Fibroblast of skin of right biceps (primary cell): ENCODE data around the gene SLIT3.

Experiments used
- DNase-seq: peaks from one replicate; pipeline ENCODE4 v3.0.0-alpha.2; 2013

SLIT3 gene

DNA sequence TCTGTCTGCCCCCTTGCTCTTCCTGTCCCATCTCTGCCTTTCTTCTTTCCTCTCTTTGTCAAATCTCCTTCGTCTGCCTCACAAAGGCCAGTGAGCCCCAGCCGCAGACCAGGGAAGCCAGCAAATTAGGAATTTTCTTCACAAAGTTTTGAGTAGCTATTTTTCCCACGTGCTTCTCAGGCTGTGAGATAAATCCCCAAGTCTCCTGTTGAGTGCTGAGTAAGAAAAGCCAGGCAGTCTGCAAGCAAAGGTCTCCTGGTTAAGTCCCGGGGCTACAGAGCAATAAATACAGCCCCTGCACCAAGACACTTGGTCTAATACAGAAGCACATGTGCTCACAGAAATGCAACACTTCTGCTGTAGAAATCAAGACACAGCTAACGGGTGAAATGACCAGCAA lies 284.9 kb downstream of the SLIT3 start:
- no peak for DNase-seq

DNA sequence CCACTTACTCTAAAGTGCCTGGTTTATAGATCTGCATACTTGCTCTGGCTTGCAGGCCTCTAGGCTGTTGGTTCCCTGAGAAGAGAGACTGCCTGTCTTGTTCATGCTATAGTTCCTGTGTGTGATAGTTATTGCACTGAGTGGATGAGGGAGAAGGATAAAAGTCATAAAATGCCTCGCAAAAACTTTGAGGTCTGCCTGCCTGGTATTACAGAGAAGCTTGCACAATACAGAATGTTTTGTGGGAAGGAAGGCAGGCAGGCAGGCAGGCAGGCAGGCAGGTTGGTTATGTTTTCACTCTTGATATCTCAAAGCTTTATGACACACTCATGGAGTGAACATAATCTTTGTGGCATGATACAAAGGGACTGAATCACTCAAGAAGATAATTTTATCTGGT lies 287.1 kb downstream of the SLIT3 start:
- DNase-seq = peak; percentile 15

DNA sequence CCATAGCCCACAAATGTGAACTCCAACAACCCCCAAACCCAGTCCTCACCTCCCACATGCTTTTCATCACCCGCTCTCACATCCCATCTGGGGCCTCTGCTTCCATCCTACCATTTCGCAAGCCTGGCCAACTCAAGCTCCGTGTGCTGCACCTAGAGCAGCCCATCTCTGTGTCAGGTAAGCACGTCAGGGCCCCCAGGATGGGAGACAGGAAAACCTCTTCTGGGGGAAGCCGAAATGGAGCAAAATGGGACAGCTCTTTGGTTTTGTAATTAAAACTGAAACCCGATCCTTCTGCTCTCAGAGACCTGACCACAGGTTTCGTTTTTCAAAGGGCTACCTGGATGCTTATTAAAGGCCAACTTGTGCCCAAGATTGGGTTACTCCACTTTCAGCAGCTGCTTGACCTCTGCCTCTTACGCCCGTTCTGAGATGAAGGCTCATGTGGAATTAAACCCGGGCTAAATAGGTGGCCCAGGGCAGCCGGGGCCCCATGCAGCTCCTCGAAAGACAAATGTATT lies 287.7 kb downstream of the SLIT3 start:
- no peak for DNase-seq

DNA sequence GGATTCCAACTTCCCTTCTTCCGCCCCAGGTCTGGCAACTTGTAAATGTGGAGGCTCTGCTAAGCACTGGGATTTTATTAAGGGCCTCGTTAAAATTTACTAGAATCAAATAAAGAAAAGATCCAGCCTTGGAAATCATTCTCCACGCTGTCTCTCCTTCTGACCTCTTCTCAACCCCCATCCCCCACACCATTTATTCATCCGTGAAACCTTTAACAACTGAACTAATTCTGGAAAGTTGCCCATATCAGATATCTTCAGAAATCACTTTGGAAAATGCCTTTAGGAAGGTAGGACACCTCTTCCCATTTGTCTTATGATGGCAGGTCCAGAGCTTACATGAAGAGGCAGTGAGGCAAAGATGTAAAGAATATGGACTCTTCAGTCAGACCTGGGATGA lies 288.5 kb downstream of the SLIT3 start:
- DNase-seq = no peak

DNA sequence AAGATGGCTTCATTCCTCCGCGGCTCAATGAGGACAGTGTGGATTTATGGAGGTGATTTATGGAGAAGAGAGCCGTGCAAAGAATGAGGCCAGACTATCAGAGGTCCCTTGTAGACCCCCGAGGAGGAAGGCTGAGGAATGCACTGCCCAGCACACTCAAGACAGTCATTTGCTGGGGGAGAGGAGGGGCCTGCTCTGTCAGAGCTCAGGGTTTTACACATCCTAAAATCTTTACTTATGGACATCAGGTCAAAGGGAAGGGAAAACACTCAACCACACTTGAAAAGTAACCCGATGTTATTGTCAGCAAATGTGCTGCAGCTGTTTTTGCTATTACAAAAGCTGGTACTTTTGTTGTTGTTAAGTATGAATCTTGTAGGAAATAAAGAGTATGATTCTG lies 289.5 kb downstream of the SLIT3 start:
- no peak for DNase-seq

DNA sequence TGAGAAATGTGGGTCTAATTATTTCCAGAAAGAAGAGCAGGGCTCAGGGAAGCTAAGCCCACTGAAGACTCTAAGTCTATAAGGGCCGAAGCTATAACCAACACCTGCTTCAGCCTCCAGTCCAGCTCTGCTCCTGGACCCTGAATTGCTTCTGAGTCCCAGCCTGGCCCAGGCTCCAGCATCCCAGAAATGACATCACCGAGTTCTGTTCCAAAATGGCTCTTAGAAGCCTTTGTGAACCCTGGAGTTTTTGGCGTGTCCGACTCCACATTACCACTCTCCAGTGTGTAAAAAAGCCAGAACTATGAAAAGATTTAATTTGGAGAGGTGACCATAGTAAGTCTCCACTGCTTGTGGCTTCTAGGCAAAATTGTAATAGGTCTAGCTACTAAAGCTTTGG lies 289.9 kb downstream of the SLIT3 start:
- DNase-seq = no peak

DNA sequence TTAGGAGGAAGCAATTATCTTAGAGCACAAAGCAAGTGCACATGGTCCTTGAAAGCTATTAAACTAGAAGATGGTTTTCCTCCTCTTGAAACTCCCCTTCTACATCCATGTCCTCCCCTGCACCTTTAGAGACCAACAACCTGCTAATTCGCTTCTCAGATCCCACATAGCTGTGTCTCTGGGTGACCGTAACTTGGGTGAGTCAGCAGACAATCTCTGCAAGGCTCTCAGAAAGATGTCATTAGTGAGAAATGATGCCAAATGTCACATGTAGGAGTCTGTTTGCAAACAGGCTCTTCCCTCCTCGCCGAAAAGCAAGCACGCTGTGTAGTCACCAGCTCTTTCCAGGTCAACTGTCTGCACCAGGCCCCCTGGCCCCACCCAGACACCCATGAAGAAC lies 291.8 kb downstream of the SLIT3 start:
- DNase-seq = peak; percentile 43

DNA sequence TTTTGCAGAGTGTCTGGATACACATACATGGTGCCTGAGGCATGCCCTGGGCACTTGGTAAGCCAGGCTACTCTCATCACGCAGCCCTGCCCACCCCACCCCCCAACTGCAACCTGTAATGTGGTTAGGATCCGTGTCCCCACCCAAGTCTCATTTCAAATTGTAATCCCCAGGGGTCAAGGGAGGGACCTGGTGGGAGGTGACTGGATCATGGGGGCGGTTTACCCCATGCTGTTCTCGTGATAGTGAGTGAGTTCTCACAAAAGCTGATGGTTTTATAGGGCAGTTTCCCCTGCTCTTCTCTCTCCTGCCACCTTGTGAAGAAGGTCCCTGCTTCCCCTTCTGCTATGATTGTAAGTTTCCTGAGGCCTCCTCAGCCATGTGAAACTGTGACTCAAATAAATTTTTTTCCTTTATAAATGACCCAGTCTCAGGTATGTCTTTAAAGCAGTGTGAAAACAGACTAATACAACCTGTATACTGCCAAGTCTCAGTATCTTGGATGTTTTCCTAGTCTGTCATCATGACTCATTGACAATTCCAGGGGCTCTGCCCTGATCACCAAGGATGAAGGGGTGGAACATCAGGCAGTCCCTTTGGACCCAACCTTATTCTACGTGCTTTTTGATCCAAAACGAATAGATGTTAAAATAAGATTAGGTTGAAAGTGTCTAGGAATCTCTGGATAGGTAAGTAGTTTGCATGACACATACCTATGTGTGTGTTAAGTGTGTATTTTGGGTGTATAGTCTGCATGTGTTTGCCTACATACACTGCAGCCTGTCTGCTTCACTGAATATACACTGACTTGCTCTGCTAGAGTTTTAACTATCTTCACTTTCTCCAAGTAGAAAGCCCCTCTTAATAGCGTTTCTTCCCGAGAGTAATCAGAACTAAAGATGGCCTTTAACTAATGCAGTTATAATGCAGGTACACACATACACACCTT lies 293.8 kb downstream of the SLIT3 start:
- DNase-seq = peak; percentile 67

DNA sequence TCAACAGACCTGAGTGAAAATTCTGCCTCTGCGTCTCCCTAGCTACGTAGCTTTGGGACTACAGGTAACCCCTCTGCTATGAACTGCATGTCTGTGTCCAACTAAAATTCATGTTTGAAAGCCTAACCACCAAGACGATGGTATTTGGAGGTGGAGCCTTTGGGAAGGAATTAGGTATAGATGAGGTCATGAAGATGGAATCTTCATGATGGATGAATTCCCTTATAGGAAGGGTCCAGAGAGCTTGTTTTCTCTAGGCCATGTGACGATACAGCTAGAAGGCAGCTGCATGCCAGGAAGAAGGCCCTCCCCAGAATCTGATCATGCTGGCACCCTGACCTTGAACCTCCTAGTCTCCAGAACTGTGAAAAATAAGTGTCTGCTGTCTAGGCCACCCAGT lies 296.4 kb downstream of the SLIT3 start:
- DNase-seq = peak; percentile 76

DNA sequence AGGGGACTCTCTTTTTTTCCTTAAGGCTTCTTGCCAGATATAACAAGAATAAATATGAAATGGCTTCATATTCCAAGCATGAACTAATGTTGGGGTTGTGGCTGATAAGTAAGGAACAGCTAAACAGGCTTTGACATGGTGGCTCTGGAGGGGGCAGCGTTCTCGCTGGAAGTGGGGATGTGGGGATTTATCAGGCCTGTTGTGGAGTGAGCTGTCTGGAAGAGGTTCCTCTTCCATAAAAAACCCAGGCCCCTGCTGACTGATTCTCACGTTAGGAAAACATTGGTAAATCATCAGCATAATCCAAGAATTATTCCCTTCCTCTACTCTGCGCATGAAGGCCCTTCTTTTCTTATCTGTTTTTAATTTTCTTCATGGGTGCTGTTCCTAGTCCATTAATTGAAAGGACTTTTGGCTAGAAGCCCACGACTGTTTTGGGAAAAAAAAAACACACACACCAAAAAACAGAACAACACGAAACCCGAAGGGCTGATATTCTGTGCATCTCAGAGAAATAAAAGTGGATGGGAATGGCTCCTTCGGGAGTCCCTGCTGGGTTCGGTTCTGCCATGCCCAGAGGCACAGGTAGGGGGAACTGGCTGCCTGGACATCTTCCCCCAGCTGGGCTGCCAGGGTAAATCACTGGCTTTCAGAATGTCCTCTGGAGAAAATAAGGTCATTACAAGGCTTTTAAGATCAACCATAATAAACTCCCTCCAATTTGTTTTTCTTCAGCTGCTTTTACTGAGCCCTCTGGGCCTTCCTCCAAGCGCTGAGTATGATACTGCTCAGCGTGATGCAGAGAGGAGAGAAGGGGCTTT lies 297.0 kb downstream of the SLIT3 start:
- DNase-seq = peak; percentile 33

DNA sequence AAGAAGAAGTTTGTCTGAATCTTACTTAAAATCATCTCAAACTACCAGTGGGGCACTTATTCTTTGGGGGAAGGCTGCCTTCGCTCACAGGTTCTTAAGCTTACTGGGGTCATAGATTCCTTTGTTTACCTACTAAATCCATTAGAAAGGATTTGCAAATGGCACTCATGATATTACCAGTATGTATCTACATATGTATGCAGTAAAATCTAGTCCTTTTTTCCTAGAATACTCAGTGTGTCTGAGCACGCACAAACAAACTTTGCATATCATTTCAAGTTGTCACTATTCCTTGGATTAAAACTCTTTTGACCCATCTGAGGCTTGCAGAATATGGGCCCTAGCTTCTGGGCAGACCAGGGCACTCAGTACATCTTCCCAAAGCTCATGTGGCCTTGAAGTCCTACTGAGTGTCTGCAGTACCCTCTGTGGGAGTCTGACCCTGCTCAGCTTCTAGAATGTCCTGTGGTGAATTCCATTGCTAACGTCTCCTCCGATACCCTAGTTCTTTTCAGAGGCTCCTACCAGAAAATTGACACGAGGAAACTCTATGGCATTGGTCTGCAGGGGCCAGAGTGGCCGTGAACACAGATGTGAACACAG lies 297.9 kb downstream of the SLIT3 start:
- no peak for DNase-seq

DNA sequence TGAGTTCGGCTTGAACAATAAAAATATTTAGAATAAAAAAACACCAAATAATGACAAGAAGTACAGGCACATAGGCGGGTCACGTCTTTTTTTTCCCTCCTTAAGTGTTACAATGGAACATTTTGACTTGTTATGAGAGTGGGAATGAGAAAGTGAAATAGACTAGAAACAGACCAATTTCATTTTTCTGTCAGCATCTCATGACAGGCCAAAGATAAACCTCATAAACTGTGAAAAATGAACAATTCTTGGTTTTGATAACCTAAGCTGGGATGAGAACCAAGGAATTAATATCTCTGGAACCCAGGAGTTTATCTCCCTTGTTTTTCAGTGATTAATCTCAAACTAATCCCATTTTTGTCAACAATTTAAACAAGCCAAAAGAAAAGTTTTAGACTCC lies 299.5 kb downstream of the SLIT3 start:
- no peak for DNase-seq

DNA sequence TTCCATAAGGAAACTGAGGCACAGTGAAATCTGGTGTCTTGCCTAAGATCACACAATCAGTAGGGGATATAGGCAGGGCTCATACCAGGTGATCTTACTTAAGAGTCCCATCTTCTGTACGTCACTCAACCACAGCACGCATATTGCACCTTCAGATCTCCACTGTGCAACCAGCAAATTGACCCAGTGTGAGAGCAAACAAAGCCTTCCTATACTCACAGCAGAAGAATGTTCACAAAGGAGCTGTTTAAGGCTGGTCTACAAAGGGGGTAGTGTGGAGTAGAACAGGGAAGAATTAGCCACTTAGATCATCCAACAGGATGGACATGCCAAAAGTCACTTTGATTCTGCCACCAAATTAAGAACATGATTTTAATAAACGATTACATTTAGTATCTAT lies 305.9 kb downstream of the SLIT3 start:
- DNase-seq = no peak

DNA sequence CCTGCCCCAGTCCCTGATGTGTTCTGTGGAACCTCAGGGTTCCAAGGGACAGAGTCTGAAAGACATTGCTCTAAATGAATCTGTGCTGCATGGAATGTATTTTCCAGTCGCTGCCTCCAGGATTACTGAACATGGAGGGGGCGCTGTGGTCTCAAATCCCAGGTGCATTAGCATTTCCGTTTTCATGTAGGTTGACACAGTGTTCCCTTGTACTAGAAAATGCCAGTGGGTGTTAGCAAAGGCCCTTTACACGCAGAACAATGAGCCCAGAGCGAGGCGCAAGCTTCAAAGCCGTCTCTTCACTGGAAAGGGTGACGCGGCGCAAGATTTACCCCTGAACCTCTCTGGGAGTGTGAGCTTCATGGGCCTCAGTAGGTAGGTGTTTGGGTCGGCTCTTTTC lies 308.3 kb downstream of the SLIT3 start:
- peak; percentile 26 for DNase-seq

DNA sequence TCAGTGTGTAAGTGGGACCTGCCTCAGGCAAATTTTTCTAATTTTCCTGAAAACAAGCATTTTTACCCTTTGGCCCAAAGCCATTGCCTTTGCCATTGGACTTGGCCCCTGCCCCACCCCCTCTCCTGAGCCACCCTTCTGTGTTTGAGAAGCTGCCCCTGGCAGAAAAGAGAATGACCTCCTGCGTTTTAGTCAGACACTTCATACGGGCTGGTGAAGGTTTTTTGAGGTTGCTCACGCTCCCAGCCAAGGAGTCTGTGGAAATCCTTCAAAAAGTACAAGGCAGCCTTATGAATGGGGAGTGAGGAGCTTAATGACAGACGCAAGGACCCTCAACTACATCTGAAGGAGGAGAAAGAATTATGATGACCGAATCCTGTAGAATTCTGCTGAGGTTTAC lies 308.9 kb downstream of the SLIT3 start:
- DNase-seq = no peak

DNA sequence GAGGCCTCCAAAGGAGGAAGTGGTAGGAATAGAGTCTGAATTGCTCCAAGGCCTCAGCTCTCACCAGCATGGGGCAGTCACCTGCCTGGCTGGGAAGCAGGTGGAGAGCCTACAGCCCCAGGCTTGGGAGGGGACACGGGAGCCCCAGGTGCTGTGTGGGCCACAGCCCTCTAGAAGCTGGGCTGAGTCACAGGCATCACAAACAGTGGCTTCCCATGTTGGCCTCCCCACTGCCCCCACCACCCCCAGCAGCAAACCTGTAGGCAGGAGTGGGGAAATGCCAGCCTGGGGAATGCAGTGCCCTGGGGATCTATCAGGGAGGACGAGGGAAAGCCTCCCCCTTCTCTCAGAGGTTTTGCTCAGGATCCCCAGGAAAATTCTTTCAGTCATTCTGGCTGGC lies 309.6 kb downstream of the SLIT3 start:
- no peak for DNase-seq

DNA sequence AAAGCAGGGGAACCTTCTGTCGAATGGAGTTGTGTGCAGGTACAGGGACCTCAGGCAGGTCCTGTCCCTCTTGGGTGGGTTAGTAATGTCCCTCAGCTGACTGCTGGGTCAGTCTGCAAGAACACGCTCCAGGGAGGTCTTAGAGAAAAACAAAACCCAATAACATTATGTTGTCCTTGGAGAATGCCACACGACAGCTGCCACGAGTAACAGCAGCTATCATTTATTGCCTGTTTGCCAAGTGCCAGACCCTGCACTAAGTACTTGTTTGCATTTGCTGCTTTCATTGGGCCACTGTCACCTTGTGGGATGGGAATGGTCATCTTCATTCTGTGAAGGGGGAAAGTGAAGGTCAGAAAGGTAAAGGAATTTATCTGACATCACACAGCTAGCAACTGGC lies 310.3 kb downstream of the SLIT3 start:
- DNase-seq = no peak

DNA sequence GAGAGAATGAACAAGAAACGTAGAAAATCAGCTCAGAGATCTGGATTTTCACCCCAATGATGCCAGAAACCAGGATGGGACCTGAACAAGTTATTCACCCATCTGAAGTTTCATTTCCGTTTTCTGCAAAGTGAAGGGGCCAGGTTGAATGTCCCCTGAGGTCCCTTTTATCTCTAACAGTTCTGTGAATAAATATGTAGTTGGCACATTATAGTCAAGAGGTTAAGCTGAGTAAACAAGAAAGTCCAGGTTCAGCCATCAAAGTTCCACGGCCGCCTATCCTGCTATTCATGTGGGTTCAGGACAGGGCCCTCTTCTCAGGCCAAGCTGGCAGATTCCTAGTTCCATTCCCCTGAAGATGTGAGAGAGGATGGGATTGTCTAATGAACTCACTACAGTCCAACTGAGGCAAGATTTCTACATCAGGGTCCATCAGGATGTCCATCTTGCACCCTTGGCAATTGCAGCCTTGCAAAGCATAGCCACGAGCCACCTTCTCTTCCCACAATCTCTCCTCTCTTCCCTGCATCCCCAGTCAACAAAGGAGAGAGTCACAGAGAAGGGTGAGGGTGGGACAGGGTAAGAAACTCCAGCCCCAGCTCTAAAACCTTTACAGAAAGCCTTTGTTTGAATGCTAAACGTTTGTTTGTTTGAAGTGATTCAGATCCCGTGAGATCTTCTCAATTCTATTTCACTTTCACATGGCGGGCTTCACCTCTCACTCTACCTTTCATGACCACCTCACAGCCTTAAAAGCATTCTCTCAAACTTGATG lies 311.0 kb downstream of the SLIT3 start:
- DNase-seq = no peak

DNA sequence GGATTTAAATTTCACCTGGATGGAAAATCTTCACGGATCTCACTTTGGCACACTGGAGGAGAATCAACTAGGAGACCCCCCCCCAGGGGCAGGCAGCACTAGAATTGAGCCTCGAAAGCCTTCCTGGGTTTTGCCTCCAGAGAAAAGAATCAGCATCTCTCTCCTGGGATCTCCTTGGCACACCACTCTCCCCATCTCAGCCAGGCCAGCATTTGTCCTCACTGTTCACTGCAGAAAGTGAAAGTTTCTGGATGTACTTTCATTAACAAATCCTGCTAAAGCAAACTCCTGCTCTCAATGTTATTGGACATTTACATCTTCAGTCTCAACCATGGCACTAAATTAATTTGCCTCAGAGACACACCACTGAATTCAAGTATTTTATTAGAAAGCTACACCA lies 312.2 kb downstream of the SLIT3 start:
- DNase-seq = no peak

DNA sequence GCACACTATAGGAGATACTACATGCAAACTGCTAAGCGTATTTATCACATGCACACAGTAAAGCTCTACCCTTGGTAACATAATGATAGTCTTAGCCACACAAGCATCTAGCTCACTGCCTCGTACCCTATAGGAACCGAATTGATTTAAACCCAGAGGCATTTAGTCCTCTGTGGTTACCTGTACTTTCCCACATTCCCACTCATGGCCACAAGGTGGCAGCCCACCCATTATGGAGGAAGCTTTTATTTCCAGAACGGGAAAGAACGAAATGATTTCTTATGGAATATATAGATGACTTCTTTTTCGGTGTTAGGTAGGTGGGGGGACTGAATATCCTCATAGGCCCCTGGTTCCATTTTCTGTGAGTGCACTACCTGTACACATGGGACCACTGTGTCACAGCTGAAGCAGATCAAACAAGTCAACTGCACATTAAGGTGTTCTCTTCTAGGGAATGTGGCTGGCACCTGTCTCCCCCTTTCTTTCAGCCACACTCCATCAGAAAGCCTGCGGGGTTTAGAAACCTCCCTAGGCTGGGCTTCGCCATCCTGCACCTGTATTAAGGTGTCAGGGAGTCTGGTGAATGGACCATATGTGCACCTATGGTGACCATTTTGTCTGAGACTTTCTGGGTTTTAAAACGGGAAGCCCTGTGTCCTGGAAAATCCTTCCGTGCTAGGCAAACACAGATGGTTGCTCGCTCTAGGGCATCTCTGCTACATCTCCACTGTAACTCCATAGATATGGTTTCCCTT lies 313.2 kb downstream of the SLIT3 start:
- peak; percentile 68 for DNase-seq

DNA sequence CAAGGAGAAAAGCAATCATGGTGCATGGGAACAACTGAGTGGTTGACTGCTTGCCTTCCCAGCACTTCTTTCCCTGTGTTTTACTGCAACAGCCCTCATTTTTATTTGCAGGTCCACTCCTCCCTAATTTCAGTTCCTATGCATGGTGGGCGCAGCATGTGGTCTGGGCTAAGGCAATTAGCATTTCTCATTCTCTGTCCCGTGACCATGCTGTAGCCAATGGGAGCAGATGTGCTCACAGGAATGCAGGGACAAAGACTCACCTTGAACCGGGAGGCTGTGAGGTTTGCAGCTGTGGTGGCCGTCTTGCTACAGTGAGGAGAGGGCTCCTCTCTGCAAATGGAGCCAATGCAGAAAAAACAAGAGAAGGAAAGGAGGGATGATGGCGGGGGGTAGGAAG lies 315.5 kb downstream of the SLIT3 start:
- no peak for DNase-seq

DNA sequence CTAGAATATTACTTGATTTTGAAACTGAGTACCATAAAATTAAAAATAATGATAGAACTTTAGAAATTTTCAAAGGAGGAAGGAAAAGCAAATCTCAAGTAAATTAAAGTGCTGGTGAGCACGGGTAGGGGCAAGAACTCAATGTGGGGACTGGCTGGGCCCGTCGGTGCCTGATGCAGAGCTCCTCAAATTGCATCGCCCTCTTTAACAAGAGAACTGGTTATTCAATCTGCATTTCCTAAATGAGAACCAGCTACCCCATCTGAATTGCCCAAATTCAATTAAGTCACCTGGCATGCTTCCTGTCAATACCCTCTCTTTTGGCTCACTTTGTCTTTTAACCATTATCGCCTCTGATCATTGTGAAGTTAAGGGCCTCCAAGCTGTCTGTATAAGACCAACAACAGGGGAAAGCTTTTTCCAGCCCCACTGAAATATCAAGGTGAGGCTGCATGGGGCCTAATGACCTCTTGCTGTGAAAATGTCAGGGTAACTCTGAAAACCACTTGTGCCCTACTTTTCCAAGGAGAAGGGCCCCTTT lies 316.7 kb downstream of the SLIT3 start:
- DNase-seq = no peak
